Adipocyte (in vitro differentiated cells): ENCODE measurements around the gene LOXHD1.

Experiments
- DNase-seq: peaks from one replicate; pipeline ENCODE4 v3.0.0-alpha.2; 2015; ENCODE audit warnings: low read depth
- H3K27me3 ChIP-seq: replicated peaks from 2 replicates; pipeline ENCODE4 v1.7.0; 2013; ENCODE audit warnings: mild to moderate bottlenecking, low read length, moderate library complexity; ENCODE audit not compliant: control insufficient read depth, insufficient read depth
- H3K36me3 ChIP-seq: 2 replicates; pipeline ENCODE4 v1.7.0; 2013; ENCODE audit warnings: low read length, mild to moderate bottlenecking, moderate library complexity; ENCODE audit not compliant: control insufficient read depth, insufficient read depth, severe bottlenecking
- H3K4me1 ChIP-seq: 2 replicates; pipeline ENCODE4 v1.7.0; 2013; ENCODE audit warnings: mild to moderate bottlenecking, low read length, moderate library complexity; ENCODE audit not compliant: control insufficient read depth, insufficient read depth
- H3K4me3 ChIP-seq: 2 replicates; pipeline ENCODE4 v1.7.0; 2013; ENCODE audit warnings: mild to moderate bottlenecking, low read length, moderate library complexity
- H3K9ac ChIP-seq: 2 replicates; pipeline ENCODE4 v1.7.0; 2013; ENCODE audit warnings: mild to moderate bottlenecking, low read length, moderate library complexity
- H3K9me3 ChIP-seq: 2 replicates; pipeline ENCODE4 v1.7.0; 2013; ENCODE audit warnings: mild to moderate bottlenecking, low read length, moderate library complexity; ENCODE audit not compliant: control insufficient read depth

Gene LOXHD1

DNA sequence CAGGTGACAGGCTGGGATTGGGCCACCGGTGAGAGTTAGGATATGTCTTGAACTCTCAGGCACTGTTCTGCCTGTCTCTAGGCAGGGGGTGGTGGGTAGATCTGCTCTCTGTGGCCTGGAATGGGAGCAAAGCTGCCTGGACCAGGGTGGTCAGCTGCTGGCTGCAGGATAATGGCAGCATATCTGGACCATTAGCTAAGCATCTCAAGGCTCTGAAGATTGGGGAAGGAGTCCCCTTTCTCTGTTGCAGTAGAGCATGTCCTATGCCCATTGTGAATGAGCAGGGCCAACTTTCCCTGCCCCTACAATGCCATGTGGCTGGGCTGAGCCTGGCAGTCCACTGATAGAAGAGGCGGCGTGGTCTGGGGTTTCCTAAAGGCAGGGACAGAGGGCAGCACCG, 34.6 kb downstream of the LOXHD1 start:
- no peak overlapping the region for H3K9ac ChIP-seq
- H3K4me1 ChIP-seq, result no peaks in the 10 kb centered on the region
- H3K9me3 ChIP-seq, result no peaks in the 10 kb centered on the region
- H3K4me3 ChIP-seq, result no peak overlapping the region
- peaks cover 51% of the 10 kb centered on the region for H3K27me3 ChIP-seq
- no peak for DNase-seq
- H3K36me3 ChIP-seq, result no peaks in the 10 kb centered on the region

DNA sequence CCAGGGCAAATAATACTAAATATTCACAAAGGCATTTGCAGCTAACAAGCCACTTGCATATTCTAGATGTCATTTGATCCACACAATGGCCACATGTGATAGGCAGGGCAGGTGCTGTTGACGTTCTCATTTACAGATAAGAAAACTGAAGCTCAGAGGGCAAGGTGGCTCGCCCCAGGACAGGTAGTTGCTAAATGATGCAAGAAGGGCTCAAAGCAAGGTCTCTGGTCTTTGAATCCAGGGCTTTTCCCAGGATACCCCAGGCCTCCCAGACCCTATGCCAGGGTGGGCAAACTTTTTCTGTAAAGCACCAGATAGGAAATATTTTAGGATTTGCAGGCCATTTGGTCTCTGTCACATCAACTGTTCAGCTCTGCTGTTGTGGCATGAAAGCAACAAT, 35.1 kb downstream of the LOXHD1 start:
- no peak overlapping the region for H3K9ac ChIP-seq
- no peak for DNase-seq
- H3K9me3 ChIP-seq, result no peaks in the 10 kb centered on the region
- peaks cover 50% of the 10 kb centered on the region for H3K27me3 ChIP-seq
- no peak overlapping the region for H3K4me3 ChIP-seq
- no peaks in the 10 kb centered on the region for H3K4me1 ChIP-seq
- H3K36me3 ChIP-seq, result no peaks in the 10 kb centered on the region

DNA sequence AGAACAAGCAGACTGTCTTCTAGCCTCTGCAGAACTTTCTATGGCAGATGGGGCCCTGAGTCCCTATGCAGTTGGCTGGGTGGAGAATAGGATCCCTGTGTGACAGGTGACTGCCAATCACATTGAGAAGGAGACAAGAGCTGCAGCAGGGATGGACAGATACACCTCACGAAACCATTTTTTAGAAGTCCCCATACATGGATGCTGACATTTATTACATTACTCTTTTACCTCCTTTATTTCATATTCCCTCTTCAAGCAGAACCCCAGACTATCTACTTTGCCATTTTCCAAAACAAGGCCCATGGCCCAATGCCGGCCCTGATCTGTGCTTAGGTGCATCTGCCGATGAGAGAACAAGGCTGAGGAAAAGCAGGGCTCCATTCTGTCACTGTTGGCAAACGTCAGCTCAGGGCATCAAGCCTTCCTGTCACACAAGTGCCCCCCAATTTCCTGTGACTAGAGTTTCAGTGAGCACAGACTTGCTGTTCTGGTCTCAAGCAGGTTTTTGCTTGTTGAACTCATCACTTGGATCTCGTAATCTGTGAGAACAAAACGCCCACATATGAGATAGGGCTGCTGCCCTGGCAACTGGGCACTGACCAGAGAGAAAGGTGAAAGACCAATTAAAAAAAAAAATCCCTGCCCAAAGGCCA, 35.8 kb downstream of the LOXHD1 start:
- no peaks in the 10 kb centered on the region for H3K36me3 ChIP-seq
- peaks cover 47% of the 10 kb centered on the region for H3K27me3 ChIP-seq
- H3K4me1 ChIP-seq, result no peaks in the 10 kb centered on the region
- DNase-seq, result no peak
- H3K4me3 ChIP-seq, result no peak overlapping the region
- no peaks in the 10 kb centered on the region for H3K9me3 ChIP-seq
- H3K9ac ChIP-seq, result no peak overlapping the region

DNA sequence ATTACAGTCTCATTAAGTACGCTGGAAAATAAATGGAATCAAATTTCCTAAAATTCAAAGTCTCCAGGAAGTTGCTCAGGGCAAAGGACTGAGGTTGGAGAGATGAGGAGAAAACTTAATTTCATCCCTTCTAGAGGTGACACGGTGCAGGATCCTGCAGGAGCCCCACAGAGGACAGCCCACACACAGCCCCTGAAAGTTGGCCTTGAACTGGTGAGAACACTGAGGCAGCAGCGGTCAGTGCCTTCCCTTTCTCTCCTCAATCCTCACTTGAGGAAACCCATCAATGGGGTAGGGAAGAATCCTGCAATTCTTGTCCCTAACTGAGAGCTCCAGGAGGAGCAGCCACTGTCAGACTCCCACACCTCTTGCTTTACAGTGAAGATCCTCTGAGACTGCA, 37.5 kb downstream of the LOXHD1 start:
- no peaks in the 10 kb centered on the region for H3K9me3 ChIP-seq
- peaks cover 36% of the 10 kb centered on the region for H3K27me3 ChIP-seq
- H3K4me1 ChIP-seq, result no peaks in the 10 kb centered on the region
- no peak overlapping the region for H3K4me3 ChIP-seq
- no peak overlapping the region for H3K9ac ChIP-seq
- no peak for DNase-seq
- H3K36me3 ChIP-seq, result no peaks in the 10 kb centered on the region

DNA sequence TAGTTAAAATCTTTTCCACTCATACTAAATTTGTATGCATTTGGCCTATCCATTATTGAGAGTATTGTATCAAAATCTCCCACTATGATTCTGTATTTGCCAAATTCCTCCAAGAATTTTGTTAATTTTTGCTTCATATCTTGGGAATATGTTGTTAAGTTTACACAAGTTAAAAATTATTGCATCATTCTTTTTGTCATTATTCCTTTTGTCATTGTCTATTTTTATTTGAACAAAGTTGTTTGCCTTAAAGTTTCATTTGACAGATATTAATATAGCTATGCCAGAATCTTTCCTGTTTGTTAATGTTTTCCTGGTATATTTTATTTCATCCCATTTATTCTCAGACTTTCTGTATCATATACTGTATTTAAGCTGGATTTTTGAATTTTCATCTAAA, 41.3 kb downstream of the LOXHD1 start:
- Histone ChIP-seq H3K4me3 (no peak overlapping the region), H3K4me1 (no peaks in the 10 kb centered on the region), H3K36me3 (no peaks in the 10 kb centered on the region), H3K9ac (no peak overlapping the region), H3K9me3 (no peaks in the 10 kb centered on the region), H3K27me3 (peaks cover 25% of the 10 kb centered on the region)
- no peak for DNase-seq

DNA sequence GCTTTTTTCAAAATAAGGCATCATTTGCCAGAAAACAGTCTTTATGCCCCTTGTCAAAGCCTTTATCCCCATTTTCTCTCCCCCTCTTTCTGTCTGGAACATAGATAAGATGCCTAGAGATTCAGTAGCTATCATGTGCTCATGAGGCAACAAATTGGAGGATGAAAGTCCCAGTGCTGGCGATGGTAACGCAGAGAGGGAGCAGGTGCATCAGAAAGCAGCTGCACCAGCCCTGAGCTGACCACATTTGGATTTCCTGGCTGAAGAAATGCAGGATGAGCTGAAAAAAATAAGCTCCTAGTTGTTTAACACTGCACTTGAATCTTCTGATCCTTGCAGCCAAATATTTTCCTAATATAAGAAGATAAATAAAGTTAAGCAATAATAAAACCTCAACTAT, 48.0 kb downstream of the LOXHD1 start:
- H3K4me1 ChIP-seq, result no peaks in the 10 kb centered on the region
- no peaks in the 10 kb centered on the region for H3K36me3 ChIP-seq
- no peaks in the 10 kb centered on the region for H3K9me3 ChIP-seq
- peaks cover 15% of the 10 kb centered on the region for H3K27me3 ChIP-seq
- no peak for DNase-seq
- no peak overlapping the region for H3K4me3 ChIP-seq
- H3K9ac ChIP-seq, result no peak overlapping the region

DNA sequence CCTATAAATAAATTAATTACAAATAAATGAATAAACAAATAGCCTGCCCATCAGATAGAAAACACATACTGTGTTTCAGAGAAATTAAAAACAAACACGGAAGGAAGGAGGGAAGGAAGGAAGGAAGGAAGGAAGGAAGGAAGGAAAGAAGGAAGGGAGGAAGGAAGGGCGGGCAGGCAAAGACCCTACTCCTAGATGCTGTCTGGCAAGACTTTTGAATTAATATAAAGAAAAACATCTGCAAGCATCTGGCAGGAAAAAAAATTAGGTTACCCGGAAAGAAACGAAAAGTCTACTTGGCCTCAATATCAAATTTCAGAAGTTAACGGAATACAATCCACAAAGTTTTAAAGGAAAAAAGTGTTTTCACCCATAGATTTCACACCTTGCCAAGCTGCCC, 49.1 kb downstream of the LOXHD1 start:
- no peak for DNase-seq
- H3K4me3 ChIP-seq, result no peak overlapping the region

DNA sequence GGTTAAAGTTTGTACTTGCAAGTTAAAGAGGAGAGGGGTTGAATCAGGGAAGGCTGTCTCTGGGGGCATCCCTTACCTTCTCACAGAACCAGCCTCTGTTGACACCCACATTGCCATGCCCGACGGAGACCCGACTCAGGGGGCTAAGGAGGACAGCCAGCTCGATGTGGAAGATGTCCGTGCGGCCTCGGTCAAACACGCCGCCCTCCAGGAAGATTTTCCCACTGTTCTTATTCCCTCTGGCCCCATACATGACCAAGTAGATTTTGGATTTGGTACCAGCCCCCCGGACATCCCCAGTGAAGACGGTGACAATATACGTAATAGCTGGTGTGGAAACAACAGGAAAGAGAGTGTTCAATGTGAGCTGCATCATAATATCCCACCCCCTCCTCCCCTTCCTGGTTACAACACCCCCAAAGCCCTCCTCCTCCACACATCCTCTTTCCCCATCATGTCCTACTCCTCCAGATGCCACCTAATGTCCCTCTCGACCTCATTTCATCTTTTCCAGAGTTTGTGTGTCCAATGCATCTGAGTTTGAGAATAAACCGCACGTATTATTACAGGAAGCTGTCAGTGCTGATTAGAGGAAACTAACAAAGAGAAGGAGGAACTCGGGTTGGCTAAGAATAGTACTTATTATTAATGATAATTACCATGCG, 55.7 kb downstream of the LOXHD1 start:
- Histone ChIP-seq H3K4me1 (no peaks in the 10 kb centered on the region), H3K36me3 (no peaks in the 10 kb centered on the region), H3K4me3 (no peak overlapping the region), H3K9ac (no peak overlapping the region), H3K9me3 (no peaks in the 10 kb centered on the region), H3K27me3 (peaks cover 14% of the 10 kb centered on the region)
- DNase-seq, result no peak

More for the DNA sequence above, 49.1 kb downstream of the LOXHD1 start:
- Histone ChIP-seq H3K4me1 (no peaks in the 10 kb centered on the region), H3K9ac (no peak overlapping the region), H3K9me3 (no peaks in the 10 kb centered on the region), H3K36me3 (no peaks in the 10 kb centered on the region), H3K27me3 (peaks cover 21% of the 10 kb centered on the region)

DNA sequence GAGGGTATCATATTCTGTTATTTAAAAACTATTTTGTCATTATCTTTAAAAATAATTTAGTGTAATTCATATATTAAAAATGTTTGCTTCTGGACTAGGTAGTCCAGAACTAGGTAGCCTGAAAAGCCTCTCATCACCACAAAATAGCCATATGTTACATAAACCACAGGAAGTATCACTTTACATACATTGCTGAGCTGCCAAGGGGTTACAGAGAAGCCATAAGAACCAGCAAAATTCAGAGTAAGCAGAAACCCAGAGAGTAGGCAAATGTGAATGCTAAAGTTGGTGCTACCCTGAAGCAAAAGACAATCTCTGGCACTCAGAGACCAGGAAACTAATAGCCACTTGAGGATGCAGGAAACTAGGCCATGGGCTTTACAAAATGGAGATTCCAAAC, 60.9 kb downstream of the LOXHD1 start:
- Histone ChIP-seq H3K36me3 (no peaks in the 10 kb centered on the region), H3K9ac (no peak overlapping the region), H3K4me1 (no peaks in the 10 kb centered on the region), H3K4me3 (no peak overlapping the region), H3K27me3 (peaks cover 3% of the 10 kb centered on the region), H3K9me3 (no peaks in the 10 kb centered on the region)
- no peak for DNase-seq

DNA sequence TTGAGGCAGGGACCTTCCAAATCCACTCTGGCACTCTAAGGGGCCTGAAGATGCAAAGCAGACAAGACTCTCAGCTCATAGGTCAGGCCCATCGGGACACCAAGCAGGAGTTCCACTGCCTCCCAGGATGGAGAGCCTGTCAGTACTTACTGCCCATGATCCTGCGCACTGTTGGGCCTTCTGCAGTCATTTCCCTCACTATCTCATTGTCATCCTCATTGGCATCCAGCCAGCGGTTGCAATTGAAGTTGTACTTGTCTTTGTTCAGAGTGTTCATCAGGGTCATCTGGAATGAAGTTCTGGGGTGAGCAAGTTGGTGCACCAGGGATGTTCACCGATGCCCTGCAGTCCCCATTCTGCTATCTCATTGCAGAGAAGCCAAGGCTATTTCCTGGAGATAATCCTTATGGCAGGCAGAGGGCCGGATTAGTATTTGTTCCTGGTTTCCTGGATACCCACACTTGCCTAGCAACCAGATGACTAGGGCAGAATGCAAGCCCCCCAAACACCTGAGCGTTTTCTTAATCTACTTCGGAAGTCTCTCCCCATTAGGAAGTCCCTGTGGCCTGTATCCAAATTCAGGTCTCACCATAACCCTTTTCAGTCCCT, 65.1 kb downstream of the LOXHD1 start:
- H3K27me3 ChIP-seq, result peaks cover 7% of the 10 kb centered on the region
- no peak overlapping the region for H3K9ac ChIP-seq
- no peaks in the 10 kb centered on the region for H3K9me3 ChIP-seq
- H3K4me3 ChIP-seq, result no peak overlapping the region
- no peaks in the 10 kb centered on the region for H3K36me3 ChIP-seq
- no peak for DNase-seq
- H3K4me1 ChIP-seq, result no peaks in the 10 kb centered on the region

DNA sequence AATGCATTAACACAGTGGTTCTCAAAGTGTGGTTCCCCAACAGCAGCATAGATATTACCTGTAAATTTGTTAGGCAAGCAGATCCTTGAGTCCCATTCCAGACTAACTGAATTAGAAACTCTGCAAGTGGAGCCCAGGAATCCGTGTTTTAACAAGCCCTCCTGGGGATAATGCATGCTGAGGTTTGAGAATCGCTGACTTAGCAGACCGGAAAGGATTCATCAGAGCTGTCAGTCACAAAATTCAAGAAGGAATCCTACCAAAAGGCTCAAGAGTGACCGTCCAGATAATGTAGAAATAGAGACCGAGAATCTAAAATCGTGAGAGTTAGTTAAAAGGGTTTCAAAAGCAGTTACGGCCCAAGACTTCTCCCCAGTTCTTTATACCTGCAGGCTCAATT, 66.9 kb downstream of the LOXHD1 start:
- Histone ChIP-seq H3K9me3 (no peaks in the 10 kb centered on the region), H3K4me1 (no peaks in the 10 kb centered on the region), H3K4me3 (no peak overlapping the region), H3K36me3 (no peaks in the 10 kb centered on the region), H3K9ac (no peak overlapping the region), H3K27me3 (peaks cover 4% of the 10 kb centered on the region)
- no peak for DNase-seq
